MCF 10A (cell line): Measurements from ENCODE around the gene POM121L12. TPM values are rescaled to one million over a fixed set of nuclear protein-coding genes. Genes with fewer than 3 reads are reported as not detected.

Experiments
- BruUV-seq: library from RNA; stranded (reverse); fragments of 400-500 nt; replicated peaks from 2 replicates; lab custom pipeline; 2021; lab: Mats Ljungman, UMichigan
- CTCF ChIA-PET: fragments of 300-600 bp; sonication (Branson Sonifier 250); formaldehyde crosslinking; extraction: SDS; loops from one replicate; lab custom pipeline; 2021; ENCODE audit warnings: antibody characterized with exemption, inconsistent platforms; lab: Yijun Ruan, JAX
- POLR2A ChIA-PET: fragments of 300-600, 350-650 bp; sonication (Branson Sonifier 250); formaldehyde crosslinking; extraction: SDS; loops from one replicate; lab custom pipeline; 2020; ENCODE audit warnings: antibody characterized with exemption, inconsistent platforms; lab: Yijun Ruan, JAX
- DNase-seq: peaks from one replicate; pipeline ENCODE4 v3.0.0-alpha.2; 2018; ENCODE audit not compliant: unreplicated experiment
- H3K27ac Mint-ChIP-seq: one replicate; pipeline ENCODE4 v1.8.0; 2022; ENCODE audit warnings: mild to moderate bottlenecking, low read depth, mixed read lengths; ENCODE audit not compliant: unreplicated experiment
- H3K27me3 Mint-ChIP-seq: one replicate; pipeline ENCODE4 v1.8.0; 2022; ENCODE audit warnings: mixed read lengths; ENCODE audit not compliant: insufficient read depth, unreplicated experiment
- H3K36me3 Mint-ChIP-seq: one replicate; pipeline ENCODE4 v1.8.0; 2022; ENCODE audit warnings: mild to moderate bottlenecking, moderate library complexity, mixed read lengths; ENCODE audit not compliant: insufficient read depth, unreplicated experiment
- H3K4me1 Mint-ChIP-seq: one replicate; pipeline ENCODE4 v1.8.0; 2022; ENCODE audit warnings: mixed read lengths; ENCODE audit not compliant: insufficient read depth, unreplicated experiment
- H3K4me3 Mint-ChIP-seq: one replicate; pipeline ENCODE4 v1.8.0; 2022; ENCODE audit warnings: mild to moderate bottlenecking, moderate library complexity, mixed read lengths; ENCODE audit not compliant: unreplicated experiment
- H3K9me3 Mint-ChIP-seq: one replicate; pipeline ENCODE4 v1.8.0; 2022; ENCODE audit warnings: mixed read lengths; ENCODE audit not compliant: unreplicated experiment
- CTCF ChIP-seq: fragments of 200-600 bp; IDR thresholded peaks from one replicate; pipeline ENCODE4 v1.8.0; 2022; ENCODE audit warnings: antibody characterized with exemption, mild to moderate bottlenecking; ENCODE audit not compliant: unreplicated experiment
- intact Hi-C: fragments of 100-400 bp; cut with micrococcal nuclease; formaldehyde crosslinking; loops from 2 replicates; pipeline ENCODE4 v1.14.1; 2022
- total RNA-seq: library from RNA; stranded (reverse); gene quantifications from 2 replicates; pipeline ENCODE4 v1.2.3, GENCODE V29; 2022

Gene POM121L12
- total RNA-seq, 1 experiment from 2014 or later, result not detected

DNA sequence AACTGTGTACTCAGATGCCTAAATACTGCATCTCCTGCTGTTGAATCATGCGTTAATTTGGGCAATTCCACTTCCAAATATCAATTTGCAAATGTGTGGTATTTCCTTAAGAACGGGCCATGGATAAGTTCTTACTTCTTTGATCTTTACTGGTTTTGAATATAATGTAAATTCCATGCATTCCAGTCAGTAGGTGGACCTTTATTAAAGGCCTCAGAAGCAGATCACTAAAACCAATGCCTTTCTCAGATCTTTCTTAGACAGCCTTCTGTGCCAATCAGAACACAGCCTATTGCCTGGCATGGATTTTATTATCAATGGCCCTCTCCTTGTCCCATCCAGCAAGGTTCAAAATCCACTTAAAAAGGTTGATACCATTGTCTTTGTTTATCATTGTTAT is 21.5 kb upstream of the POM121L12 start:
- Mint-ChIP-seq H3K27ac (no peak overlapping the region), H3K4me3 (no peak overlapping the region), H3K9me3 (peaks cover 7% of the 10 kb centered on the region), H3K4me1 (no peaks in the 10 kb centered on the region), H3K27me3 (peaks cover 27% of the 10 kb centered on the region), H3K36me3 (no peaks in the 10 kb centered on the region)
- DNase-seq, result no peak
- no TSS peak for BruUV-seq
- intact Hi-C loops, result no loop called here
- CTCF ChIA-PET, result no interaction called here
- no peak for TF ChIP-seq CTCF
- POLR2A ChIA-PET, result no interaction called here

DNA sequence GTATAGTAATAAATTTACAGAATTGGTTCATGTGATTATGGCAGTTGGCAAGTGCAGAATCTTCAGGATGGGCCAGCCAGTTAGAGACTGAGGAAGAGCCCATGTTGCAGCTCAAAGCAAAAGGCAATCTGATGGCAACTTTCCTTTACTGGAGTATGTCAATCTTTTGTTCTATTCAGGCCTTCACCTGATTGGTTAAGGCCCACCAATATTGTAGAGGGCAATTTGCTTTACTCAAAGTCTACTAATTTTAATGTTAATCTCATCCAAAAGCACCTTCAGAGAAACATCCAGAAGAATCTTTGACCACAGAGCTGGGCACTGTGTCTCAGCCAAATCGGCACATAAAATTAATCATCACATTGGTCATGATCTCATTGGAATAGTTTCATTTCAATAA is 20.0 kb upstream of the POM121L12 start:
- no peaks in the 10 kb centered on the region for H3K4me1 Mint-ChIP-seq
- H3K4me3 Mint-ChIP-seq, result no peak overlapping the region
- H3K36me3 Mint-ChIP-seq, result no peaks in the 10 kb centered on the region
- peaks cover 38% of the 10 kb centered on the region for H3K27me3 Mint-ChIP-seq
- no peak for TF ChIP-seq CTCF
- ChIA-PET CTCF (no interaction called here), POLR2A (no interaction called here)
- BruUV-seq, result no TSS peak
- peaks cover 7% of the 10 kb centered on the region for H3K9me3 Mint-ChIP-seq
- intact Hi-C loops, result no loop called here
- no peak for DNase-seq
- no peak overlapping the region for H3K27ac Mint-ChIP-seq

DNA sequence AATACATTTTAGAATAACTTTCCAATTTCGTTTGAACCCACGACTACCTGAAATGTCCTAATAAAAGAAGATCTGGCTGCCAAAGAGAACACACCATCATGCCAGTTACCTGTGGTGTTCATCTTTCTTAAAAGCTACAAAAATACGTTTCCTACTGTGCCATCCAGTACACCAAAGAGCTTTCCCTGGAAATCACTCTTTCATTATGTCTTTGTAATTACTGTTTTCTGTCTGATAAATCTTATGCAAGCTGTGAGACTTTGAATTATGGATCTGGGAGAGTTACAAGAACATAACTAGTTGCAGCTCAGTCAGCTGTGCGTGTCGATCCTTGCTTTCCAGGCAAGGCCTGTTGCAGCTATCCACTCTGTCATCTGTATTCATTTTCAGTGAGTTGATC is 12.5 kb upstream of the POM121L12 start:
- Mint-ChIP-seq H3K27me3 (peaks cover 31% of the 10 kb centered on the region), H3K4me1 (no peaks in the 10 kb centered on the region), H3K4me3 (no peak overlapping the region), H3K9me3 (no peaks in the 10 kb centered on the region), H3K36me3 (no peaks in the 10 kb centered on the region), H3K27ac (no peak overlapping the region)
- ChIA-PET POLR2A (no interaction called here), CTCF (interaction anchor here (1.2 kb wide), 1 partner anchor 31 kb away, joined by 3 read pairs; no protein-coding TSS in a partner anchor)
- no peak for DNase-seq
- no TSS peak for BruUV-seq
- no peak for TF ChIP-seq CTCF
- intact Hi-C loops, result no loop called here

DNA sequence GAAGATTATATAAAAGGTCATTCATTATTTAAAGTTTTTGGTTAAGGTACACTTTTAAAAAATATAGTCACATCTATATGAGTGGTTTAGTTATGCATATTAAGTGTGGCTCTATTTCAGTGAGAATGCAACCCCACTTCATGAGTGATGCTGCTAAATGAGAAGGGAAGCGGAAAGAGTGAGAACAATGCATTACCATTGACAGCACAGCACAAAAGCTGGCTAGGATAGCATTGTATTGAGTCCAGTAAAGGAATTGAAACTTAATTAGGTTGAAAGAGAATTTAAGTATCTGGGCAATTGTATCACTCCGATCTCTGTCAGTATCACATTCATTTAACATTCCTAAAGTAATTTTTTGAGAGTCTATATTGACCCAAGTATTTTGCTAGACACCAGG is 13.2 kb downstream of the POM121L12 start:
- ChIA-PET POLR2A (no interaction called here), CTCF (no interaction called here)
- Mint-ChIP-seq H3K9me3 (no peaks in the 10 kb centered on the region), H3K36me3 (no peaks in the 10 kb centered on the region), H3K27me3 (peaks cover 92% of the 10 kb centered on the region), H3K27ac (no peak overlapping the region), H3K4me1 (no peaks in the 10 kb centered on the region), H3K4me3 (no peak overlapping the region)
- DNase-seq, result no peak
- no TSS peak for BruUV-seq
- intact Hi-C loops, result no loop called here
- no peak for TF ChIP-seq CTCF
